IMR-90 (cell line): ENCODE measurements around the gene UBR4.

Experiments used
- BHLHE40 ChIP-seq: fragments of 150-350 bp; IDR thresholded peaks from 2 replicates; pipeline ENCODE4 v1.6.1; 2016; ENCODE audit warnings: mild to moderate bottlenecking, low read depth, low read length
- CEBPB ChIP-seq: IDR thresholded peaks from 2 replicates; pipeline ENCODE4 v1.6.1; 2012; ENCODE audit warnings: low read depth, low read length, improper control_type of control experiment
- CTCF ChIP-seq: conservative IDR thresholded peaks from 2 replicates; pipeline ENCODE4 v1.5.1; 2012; ENCODE audit warnings: mild to moderate bottlenecking, low read depth, low read length, improper control_type of control experiment
- FOS ChIP-seq: fragments of 150-350 bp; IDR thresholded peaks from 2 replicates; pipeline ENCODE4 v1.6.1; 2016; ENCODE audit warnings: low read depth, low read length
- MAFK ChIP-seq: IDR thresholded peaks from 2 replicates; pipeline ENCODE4 v1.6.1; 2012; ENCODE audit warnings: low read depth, low read length, improper control_type of control experiment
- MXI1 ChIP-seq: IDR thresholded peaks from 2 replicates; pipeline ENCODE4 v1.6.1; 2012; ENCODE audit warnings: low read depth, mild to moderate bottlenecking, low read length, moderate library complexity, borderline replicate concordance
- POLR2A ChIP-seq: IDR thresholded peaks from 2 replicates; pipeline ENCODE4 v1.6.1; 2012; ENCODE audit warnings: mild to moderate bottlenecking, low read depth, low read length
- RAD21 ChIP-seq: IDR thresholded peaks from 2 replicates; pipeline ENCODE4 v1.6.1; 2012; ENCODE audit warnings: low read length, improper control_type of control experiment
- RCOR1 ChIP-seq: IDR thresholded peaks from 2 replicates; pipeline ENCODE4 v1.6.1; 2012; ENCODE audit warnings: mild to moderate bottlenecking, low read length, improper control_type of control experiment; ENCODE audit not compliant: insufficient replicate concordance
- RFX5 ChIP-seq: IDR thresholded peaks from 2 replicates; pipeline ENCODE4 v1.8.0; 2012; ENCODE audit warnings: low read depth, mild to moderate bottlenecking, low read length, moderate library complexity
- SMC3 ChIP-seq: fragments of 150-350 bp; IDR thresholded peaks from 2 replicates; pipeline ENCODE4 v1.6.1; 2016; ENCODE audit warnings: low read depth, mild to moderate bottlenecking, antibody characterized with exemption, low read length, moderate library complexity
- TF ChIP-seq, protein P1 (sequence below): fragments of 150-350 bp; IDR thresholded peaks from 2 replicates; pipeline ENCODE4 v1.6.1; 2017; ENCODE audit warnings: mild to moderate bottlenecking, antibody characterized with exemption, low read length, low read depth

DNA sequence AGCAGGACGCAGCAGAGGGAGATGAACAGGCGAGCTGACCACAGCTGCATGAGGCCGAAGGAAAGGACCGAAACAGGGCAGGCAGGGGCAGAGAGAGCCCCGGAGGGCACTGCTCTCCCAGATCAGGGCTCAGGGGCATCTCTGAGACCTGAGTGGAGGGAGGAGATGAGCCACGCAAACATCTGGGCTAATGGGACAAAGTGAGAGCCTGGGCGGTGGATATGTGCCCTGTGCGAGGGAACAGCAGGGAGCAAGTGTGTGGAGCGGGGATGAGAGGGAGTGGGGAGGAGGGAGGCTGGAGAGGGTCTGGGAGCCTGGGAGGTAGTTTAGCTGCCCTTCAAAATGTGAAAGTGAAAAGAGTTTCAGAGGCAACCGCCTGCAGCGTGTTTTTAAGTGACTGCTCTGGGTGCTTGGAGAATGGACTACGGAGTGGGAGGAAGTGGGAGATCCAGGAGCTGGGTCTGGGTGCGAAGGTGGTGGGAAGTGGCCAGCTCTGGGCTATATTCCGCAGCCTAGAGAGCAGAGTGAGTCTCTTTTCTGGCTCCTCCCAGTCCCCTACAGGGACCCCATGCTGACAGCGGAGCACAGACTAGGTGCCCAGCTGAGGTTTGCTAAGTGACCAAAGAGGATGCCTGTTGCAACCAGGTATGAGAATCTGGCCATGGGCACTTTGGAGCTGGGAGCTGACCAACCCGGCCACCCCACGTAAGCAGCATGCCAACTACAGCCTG, 139.0 kb downstream of the UBR4 start:
- TF ChIP-seq FOS (no peak), CTCF (no peak), POLR2A (no peak), MAFK (no peak), RAD21 (no peak), CEBPB (no peak), BHLHE40 (no peak), MXI1 (no peak), SMC3 (no peak), RCOR1 (no peak), RFX5 (no peak)
- TF ChIP-seq, protein P1, sequence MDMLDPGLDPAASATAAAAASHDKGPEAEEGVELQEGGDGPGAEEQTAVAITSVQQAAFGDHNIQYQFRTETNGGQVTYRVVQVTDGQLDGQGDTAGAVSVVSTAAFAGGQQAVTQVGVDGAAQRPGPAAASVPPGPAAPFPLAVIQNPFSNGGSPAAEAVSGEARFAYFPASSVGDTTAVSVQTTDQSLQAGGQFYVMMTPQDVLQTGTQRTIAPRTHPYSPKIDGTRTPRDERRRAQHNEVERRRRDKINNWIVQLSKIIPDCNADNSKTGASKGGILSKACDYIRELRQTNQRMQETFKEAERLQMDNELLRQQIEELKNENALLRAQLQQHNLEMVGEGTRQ, result no peak
